Renal cortex interstitium (tissue), 11 donors: ENCODE measurements around the gene AMN. TPM values are rescaled to one million over a fixed set of nuclear protein-coding genes. Genes with fewer than 3 reads are reported as not detected.

Source experiments
- DNase-seq, 11 donors: peaks; one replicate each; pipeline ENCODE4 v3.0.0-alpha.2; 2013; ENCODE audit warnings: low read depth in 9 of 11, low spot score in 4 of 11; ENCODE audit errors: extremely low read depth in 1 of 11
- polyA plus RNA-seq, 3 donors: library from polyadenylated mRNA; unstranded; fragments of 120-200 nt; gene quantifications; one replicate each; pipeline ENCODE4 v1.2.1, GENCODE V29; 2013; ENCODE audit not compliant: insufficient read length in 3 of 3

Gene AMN
- polyA plus RNA-seq, 3 donors: 19.9 to 52.1 (median 42.7) TPM

DNA sequence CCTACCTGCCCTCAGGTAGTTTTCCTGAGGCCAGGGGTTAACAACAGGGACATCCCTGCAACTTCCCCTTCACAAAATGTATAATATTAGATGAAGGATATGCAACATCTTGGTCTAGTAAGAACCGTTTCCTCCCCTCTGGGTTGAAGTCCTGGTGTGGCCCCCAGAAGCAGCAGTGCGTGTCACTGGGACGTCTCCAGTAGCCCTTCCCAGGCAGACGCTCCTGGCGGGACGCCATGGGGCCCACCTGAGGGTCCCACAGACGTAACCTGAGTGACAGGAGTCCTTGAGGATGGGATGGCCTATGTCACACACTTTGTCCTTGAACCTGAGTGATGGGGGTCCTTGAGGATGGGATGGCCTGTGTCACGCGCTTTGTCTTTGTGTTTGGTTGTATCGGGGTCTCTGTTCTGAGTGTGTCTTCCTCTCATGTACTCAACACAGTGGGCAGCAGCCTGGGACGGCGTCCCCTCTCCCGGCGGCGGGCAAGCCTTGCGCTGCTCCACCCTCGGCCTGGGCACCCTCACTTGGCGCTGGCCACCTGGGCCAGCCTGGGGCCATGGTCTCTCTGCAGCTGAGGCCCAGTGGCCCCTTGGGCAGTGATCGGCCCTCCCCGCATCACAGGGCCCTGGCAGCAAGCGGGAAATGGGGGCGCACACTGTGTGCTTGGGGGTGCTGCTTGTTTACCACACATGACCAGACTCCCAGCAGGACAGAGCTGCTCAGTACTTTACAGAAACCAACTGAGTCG lies 14.3 kb upstream of the AMN start:
- DNase-seq: no peak

GRCh38 chr14:102908766-102909455 lies 13.6 kb upstream of the AMN start:
- DNase-seq: no peak

GRCh38 chr14:102909462-102909861 lies 13.0 kb upstream of the AMN start:
- DNase-seq: no peak

DNA sequence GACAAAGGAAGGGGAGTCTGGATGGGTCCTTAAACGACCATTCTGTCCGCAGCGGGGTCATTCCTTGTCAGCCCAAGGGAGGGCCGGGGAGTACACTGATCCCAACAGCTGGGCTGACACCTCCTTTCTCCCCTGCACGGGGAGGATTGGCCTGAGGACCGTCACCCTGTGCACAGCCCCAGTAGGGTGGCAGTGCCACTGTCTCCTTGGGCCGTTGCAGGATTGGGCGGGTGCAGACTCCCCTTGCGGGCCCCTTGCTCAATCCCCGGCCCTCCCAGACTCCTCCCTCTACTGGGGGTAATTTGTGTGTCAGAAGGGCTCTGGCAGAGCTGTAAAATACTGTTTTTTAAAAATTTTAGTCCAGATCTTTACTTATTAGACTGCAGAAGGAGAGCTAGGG lies 12.6 kb upstream of the AMN start:
- DNase-seq: no peak

GRCh38 chr14:102910442-102910841 lies 12.0 kb upstream of the AMN start:
- no peak for DNase-seq

DNA sequence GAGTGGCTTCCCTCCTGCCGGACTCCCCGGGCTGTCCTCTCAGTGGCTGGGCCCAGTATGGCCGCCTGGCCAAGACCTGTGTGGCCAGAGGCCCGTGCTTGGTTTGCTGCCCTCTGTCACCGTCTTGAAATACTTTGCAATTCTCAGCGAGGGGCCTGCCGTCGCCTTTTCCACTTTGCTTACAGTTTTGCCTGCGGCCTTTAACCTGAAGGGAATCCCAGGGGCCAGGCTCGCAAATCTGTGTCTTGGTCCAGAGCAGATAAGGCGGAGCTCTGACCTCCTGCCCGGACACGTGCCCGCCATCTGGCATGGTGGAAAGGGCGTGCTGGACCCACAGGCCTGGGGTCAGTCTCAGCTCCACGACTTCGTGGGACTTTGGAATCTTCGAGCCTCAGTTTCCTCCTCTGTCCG lies 10.9 kb upstream of the AMN start:
- DNase-seq: no peak

DNA sequence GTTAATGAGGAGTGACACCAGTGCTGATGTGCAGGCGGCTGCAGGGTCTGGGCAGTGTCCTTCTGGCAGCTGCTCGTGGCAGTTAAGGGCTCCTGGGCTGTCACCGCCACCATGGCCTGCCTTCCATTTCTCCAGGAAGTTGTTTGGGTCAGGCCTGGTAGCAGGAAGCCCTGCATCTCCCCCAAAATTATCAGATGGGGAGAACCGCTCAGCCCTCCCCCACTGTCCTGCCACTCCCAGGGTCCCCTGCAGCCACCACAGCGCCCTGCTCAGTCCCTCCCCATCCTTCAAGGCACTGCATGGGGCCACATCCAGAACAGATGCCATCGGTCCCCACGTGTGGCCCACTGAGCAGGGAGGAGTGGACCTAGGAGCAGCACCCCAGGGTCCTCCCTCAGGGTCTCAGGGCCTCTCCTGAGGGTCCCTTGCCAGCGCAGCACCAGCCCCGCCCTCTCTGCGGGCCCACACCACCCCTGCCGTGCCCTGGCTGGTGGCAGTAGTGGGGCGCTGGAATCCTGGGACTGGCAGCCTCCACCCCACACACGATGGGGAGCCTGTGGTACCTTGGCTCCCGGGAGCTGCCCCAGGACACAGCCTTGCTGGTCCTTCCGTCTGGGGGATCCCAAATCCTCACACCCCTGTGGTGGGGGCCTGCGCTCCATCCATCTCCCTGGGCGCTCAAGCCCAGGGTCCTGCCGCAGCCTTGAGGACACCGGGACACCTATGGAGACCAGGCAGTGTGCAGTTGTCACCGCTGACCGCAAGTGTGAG lies 10.3 kb upstream of the AMN start:
- DNase-seq: no peak

- no peak for DNase-seq
Observed at GRCh38 chr14:102913341-102914211, 8.9 kb upstream of the AMN start.

GRCh38 chr14:102914474-102915291 lies 7.8 kb upstream of the AMN start:
- DNase-seq: no peak

DNA sequence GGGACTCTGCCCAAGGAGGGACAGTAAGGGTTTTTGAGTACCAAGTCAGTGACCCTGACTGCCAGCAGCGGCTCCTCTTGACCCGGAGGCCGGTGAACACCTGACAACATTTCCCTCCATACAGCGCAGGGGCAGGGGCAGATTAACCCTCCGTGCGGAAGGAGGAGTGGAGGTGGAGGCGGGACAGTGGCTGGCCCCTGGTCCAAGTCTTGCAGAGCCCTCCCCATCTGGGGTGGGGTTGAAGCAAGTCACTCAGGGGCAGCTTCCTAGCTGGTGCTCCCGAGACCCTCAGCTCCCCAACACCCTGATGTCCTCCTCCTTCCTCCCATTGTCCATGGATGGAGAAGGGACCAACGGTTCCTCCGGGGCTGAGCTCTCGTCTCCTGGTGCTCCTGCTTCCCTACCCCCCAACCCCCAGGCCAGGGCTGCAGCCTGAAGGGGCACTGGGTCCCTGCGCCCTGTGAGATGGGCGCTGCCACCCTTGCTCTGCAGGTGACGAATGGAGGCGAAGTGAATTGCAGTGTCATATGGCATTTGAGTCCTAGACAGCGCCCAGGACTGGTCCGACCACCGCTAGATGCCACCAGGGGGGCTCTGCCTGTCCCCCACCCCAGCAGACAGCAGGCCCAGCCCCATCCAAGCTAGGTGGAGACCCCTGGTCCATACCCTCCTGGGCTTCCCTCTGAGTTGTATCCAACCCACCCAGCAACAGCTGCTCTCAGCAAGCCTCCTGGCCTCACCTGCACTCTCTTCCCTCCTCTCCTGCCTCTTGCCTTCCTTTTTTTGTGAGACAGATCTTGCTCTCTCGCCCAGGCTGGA lies 7.0 kb upstream of the AMN start:
- no peak for DNase-seq

- no peak for DNase-seq
Observed at GRCh38 chr14:102916347-102917055, 6.0 kb upstream of the AMN start.

- no peak for DNase-seq
Observed at GRCh38 chr14:102917056-102917385, 5.4 kb upstream of the AMN start.

DNA sequence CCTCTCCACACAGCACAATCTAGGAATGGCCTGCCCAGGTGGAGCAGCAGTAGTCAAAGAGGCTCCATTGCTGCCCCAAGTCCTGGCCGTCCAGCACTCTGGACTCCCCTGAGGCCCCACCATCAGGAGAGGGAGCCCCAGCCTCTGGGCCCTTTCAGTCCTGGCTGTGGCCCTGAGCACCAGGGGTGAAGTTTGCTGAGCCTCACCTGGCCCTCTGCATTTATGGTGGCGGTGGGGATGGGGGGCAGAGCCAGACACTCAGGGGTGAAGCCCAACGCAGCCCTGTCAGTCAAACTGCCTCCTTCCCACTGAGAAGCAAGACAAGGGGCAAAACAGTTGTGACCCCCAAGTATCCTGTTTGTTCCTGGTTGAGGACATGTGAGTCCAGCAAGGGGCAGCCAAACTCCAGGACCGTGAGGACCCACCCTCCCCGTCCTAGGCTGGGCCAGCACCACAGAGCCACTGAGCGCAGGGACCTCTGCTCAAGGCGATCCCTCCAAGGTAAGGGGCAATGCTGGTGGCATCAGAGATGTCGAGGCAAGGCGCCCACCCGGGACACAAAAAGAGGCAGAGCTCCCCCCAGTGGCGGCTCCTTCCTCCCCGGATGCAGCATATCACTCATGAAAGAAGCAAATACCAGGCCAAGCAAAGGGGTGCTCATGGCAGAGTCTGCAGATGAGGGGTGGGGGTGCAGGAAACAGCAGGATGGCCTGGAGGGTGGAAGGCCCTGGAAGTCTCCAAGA lies 4.8 kb upstream of the AMN start:
- no peak for DNase-seq

GRCh38 chr14:102918438-102918837 lies 4.0 kb upstream of the AMN start:
- no peak for DNase-seq

GRCh38 chr14:102920273-102920997 lies 2.0 kb upstream of the AMN start:
- no peak for DNase-seq

DNA sequence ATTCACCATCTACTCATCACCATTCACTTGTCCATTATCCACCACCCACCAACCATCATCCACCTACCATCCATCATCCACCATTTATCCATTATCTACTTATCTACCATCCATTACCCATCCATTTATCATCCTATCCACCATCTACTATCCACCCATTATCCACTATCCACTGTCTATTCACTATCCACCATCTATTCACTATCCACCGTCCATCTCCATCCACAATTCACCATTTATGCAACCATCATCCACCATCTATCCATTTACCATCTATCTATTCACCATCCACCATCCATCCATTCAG lies 1.5 kb upstream of the AMN start:
- DNase-seq: no peak
